Stimulated activated CD8-positive, alpha-beta memory T cell treated with anti-CD3 and anti-CD28 coated beads, Interleukin-7, amount 100 ng/mL, for 4 hours (primary cell): ENCODE measurements around the gene WDR59.
"Not testable (repeated sequence)": the region's sequence is repeated elsewhere in the genome, so short reads cannot be mapped to it uniquely, and the experiment has no call there.

Source experiments
- DNase-seq, 2 donors: peaks; one replicate each; pipeline ENCODE4 v3.0.0-alpha.2; 2020; ENCODE audit warnings: low read depth in 2 of 2

WDR59 gene, protein sequence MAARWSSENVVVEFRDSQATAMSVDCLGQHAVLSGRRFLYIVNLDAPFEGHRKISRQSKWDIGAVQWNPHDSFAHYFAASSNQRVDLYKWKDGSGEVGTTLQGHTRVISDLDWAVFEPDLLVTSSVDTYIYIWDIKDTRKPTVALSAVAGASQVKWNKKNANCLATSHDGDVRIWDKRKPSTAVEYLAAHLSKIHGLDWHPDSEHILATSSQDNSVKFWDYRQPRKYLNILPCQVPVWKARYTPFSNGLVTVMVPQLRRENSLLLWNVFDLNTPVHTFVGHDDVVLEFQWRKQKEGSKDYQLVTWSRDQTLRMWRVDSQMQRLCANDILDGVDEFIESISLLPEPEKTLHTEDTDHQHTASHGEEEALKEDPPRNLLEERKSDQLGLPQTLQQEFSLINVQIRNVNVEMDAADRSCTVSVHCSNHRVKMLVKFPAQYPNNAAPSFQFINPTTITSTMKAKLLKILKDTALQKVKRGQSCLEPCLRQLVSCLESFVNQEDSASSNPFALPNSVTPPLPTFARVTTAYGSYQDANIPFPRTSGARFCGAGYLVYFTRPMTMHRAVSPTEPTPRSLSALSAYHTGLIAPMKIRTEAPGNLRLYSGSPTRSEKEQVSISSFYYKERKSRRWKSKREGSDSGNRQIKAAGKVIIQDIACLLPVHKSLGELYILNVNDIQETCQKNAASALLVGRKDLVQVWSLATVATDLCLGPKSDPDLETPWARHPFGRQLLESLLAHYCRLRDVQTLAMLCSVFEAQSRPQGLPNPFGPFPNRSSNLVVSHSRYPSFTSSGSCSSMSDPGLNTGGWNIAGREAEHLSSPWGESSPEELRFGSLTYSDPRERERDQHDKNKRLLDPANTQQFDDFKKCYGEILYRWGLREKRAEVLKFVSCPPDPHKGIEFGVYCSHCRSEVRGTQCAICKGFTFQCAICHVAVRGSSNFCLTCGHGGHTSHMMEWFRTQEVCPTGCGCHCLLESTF

DNA sequence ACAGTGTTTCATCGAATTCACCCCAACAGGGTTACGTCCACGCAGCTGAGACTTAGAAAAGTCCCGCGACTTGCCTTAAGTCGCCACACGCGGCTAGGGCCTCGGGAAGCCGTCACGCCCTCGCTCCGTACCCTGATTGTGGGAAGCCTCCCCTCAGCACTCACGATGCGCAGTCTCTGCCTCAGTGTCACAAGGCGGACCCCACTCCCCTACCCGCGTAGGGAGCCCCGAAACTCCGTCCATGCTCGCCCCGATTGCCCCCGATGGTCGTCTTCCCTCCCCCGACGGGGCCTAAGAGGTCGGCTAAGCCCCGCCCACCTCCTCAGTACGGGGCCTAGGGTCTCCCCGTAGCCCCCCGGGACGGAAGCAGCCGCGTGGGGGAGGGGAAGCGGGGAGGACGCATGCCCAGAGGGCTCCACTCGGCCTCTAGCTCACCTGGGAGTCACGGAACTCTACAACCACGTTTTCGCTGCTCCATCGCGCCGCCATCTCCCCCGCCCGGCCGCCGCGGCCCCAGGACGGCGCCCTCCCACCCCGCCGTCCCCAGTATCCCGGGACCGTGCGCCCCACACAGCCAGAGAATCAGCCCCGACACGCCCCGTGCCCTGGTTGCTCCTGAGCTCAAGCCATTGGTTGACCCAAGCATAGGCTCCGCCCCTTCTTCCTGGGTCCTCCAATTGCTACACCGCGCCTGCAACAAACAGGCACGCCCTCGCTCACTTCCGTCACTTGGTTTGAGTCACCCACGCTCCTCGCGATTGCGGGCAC, at the start of gene WDR59:
TSS of gene WDR59 (minus strand) at position 595 of the 768 bp plus-strand sequence. CDS start at position 489, 106 bp downstream.
- DNase-seq: peak; percentile 98 to 99

DNA sequence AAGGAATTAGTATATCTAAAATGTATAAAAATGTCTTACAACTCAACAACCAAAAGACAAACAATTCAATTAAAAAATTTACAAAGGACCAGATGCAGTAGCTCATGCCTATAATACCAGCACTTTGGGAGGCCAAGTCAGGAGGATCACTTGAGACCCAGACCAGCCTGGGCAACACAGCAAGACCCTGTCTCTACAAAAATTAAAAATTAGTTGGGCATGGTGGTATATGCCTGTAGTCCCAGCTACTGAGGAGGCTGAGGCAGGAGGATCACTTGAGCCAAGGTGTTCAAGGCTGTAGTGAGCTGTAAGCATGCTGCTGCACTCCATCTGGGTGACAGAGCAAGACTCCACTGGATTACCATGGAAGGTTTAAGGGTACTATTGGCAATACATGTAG, 47.7 kb upstream of the WDR59 start:
- DNase-seq: no peak

DNA sequence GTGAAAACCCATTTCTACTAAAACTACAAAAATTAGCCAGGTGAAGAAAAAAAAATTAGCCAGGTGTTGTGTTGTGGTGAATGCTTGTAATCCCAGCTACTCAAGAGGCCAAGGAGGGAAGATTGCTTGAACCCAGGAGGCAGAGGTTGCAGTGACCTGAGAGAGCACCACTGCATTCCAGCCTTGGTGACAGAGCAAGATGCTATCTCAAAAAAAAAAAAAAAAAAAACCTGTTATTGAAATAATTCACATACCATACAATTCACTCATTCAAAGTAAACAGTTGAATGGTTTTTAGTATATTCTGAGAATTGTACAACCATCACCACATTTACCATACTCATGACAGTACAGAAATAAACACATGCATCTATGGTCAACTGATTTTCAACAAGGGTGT, 44.9 kb upstream of the WDR59 start:
- no peak for DNase-seq

DNA sequence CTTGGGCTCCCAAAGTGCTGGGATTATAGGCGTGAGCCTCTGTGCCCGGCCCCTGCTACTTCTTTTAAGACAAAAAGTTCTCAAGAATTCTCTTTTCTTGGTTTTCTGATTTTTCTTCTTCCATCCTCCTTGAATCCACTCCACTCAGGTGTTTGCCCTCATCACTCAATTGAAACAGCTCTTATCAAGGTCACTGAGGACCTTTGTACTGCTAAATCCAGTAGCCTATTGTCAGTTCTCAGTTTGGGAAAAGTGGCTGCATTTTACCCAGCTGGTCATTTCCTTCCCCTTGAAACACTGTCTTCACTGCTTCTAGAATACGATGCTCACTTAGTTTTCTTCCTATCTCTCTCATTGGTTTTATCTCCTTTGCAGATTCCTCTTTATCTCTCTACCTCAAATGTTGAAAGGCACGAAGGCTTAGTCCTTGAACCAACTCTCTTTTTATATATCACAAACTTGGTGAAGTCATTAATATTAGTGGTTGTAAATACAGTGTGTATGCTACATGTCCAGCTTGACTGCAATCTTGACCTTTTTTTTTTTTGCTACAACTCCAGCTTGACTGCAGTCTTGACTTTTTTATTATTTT, 43.7 kb upstream of the WDR59 start:
- no peak for DNase-seq

DNA sequence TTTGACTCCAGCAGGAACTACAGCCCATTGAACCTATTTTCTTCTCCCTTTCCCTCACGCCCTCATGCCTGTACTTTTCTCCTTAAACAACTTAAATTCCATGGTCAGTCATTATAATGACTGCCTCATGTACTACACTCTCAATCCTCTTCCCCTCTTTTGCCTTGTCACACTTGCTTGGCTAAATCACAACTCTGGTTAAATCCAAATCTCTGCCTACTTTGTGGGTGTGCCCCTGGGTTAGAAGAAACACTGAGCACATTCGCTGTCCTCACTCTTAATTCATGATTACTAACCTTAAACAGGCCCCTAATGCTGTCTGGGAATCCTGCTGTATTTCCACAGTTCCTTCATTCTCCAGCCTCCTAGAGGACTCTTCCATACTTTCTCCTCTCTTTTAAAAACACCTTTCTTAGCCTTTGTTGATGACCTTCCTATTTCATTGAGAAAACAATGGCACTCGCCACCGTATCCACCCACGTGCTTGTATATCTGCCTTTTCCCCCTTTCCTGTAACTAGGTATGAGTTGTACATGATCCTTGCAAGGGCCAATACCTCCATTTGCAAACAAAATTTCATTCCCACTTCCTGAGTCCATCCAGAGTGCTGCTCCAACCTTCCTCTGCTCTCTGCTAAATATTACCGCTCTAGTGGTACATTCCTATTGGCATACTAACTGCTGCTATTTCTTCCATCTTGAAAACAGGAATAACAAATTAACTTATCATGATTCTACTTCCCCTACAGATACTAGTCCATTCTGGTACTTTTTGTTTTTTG, 42.8 kb upstream of the WDR59 start:
- no peak for DNase-seq

DNA sequence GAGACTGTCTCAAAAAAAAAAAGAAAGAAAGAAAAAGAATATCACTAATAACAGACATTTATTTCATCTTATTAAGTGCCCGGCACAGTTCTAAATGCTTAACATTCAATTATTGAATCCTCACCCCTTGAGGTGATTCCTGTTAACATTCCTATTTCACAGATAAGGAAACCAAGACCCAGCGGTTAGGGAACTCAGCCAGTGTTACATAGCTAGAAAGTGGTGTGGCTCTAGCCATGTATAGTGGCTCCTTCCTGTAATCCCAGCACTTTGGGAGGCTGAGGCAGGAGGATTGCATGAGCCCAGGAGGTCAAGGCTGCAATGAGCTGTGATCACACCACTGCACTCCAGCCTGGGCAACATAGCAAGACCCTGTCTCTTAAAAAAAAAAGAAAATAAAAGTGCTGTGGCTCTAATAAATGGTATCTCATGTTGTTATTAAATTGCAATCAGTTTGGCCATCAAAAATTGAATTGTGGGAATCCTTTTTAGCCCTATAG, 42.0 kb upstream of the WDR59 start:
- no peak for DNase-seq

DNA sequence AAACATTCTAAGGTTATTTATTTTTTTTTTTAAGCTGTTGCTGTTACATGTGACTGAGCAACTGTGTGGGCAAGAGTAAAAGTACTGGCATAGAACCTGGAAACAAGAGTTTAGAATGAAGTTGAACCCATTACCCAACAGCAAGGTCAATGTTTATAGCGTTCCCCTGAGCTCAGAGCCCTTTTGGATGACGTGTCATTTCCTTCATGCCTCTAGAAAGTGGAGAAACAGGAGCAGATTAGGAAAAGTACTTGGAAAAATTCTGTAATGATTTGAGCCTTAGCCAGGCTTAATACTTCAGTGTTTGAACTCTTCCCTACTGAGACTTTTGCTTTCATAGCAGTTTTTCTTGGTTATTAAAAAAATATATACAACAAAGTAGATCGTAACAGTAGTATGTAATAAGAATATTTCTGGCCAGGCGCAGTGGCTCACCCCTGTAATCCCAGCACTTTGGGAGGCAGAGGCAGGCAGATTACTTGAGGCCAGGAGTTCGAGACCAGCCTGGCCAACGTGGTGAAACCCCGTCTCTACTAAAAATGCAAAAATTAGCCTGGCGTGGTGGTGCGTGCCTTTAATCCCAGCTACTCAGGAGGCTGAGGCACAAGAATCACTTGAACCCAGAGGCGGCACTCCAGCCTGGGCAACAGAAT, 41.4 kb upstream of the WDR59 start:
- not testable (repeated sequence) for DNase-seq

DNA sequence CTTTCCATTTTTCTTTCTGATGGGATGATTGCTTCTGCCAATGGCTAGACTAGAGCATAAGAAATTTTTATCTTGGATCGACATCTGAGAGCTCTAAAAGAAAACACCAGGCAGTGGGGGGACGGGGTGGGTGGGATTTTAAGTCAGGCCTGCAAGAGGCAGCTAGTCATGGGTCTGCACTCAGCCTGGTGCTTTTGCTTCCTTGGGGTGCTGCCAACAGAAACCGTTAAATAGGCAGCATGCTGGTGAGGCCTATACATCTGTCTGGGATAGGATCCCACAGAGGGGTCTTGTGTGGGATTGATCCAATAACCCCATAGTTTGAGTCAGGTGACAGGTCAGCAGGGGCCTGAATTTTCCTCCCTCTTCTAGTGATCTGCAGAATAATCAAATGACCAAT, 40.8 kb upstream of the WDR59 start:
- DNase-seq: no peak

DNA sequence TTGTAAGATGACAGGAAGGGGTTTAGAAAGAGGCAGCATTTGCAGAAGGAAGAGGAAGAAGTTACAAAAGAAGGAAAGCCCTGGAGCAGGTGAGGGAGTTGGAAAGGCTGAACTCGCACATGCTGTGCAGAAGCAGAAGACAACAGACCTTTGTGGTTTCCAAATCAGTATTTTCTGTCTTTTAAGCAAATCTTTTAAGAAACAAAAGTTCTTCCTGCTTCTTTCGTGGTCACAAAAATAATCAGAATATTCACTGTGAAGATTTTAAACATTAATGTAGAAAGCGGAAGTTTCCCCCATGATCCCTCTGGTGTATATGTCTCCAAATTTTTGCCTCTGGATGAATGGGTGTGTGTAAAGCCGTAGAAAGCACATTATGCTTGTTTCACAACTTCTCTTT, 39.7 kb upstream of the WDR59 start:
- no peak for DNase-seq

DNA sequence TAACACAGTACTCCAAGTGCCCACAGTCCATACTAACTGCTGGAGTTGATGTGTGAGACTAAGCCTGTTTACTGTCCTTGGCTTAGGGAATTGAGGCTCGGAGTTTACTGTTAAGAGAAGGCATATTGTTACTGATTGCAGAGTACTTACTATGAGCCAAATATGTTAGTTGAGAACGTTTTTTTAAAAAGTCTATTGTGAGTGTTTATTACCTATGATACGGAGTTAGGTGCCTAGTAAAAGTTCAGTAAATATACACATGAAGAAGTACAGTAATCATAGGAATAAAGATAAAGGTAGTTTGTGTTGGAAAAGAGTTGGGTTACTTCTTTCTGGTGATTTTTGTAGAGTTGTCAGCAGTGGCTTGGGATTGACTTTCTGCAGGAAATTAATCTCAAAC, 39.3 kb upstream of the WDR59 start:
- no peak for DNase-seq

DNA sequence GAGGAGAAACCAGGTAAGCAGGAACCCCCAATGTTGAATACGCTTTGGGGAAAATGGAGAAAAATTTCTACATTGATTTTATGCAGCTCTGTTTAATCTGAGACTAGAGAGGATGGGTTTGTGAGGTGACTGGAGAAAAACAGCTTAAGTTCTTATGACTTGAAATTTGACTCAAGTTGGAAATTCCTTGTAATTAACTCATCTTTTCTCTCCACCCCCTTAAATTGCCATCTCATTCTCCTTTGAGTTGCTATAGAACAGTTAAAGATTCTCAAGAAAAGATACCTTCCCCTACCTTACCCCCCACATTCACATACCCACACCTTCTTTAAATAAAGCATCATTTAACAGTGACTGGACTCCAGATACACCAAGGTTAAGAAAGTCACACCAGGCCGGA, 38.1 kb upstream of the WDR59 start:
- no peak for DNase-seq

DNA sequence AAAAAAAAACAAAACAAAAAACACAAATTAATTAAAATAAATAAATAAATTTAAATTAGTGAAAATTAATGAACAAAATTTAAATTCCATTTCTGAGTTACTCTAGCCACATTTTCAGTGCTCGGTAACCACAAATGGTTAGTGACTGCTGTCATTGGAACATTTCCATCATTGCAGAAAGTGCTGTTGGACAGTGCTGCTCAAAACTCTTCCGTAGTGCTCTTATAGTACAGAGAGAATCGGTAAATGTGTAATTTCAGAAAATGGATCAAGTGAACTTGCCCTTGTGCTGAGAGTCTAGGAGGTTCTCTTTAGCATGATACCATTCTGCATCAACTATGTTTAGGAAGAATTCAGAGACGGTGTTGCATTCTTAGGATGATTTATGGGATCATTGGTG, 37.6 kb upstream of the WDR59 start:
- DNase-seq: no peak

DNA sequence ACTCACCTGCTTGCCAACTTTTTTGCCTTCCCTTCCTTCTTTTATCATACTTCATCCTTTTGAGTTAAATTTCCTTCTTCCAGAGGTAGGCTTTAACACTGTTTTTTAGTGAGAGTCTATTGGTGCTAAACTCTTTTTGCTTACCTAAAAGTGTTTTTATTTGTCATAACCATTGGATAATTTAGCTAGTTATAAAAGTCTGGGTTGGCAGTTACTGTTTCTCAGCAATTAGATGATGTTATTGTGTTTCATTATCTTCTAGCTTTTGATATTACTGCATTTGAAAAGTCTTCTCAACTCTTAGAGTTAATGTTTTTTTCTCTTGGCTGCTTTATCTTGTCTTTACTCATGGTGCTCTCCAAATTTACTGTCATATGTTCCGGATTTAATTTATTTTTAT, 36.5 kb upstream of the WDR59 start:
- DNase-seq: no peak

DNA sequence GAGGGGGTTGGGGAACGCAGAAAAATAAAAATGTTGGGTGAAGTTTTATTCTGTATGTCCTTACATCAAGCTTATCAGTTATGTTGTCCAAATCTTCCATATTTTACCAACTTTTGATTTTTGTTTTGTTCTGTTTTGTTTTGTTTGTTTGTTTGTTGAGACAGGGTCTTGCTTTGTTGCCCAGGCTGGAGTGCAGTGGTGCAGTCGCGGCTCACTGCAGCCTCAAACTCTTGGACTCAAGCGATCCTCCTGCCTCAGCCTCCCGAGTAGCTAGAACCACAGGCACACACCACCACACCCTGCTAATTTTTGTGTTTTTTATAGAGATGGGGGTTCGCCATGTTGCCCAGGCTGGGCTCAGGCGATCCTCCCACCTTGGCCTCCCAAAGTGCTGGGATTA, 34.7 kb upstream of the WDR59 start:
- DNase-seq: no peak

DNA sequence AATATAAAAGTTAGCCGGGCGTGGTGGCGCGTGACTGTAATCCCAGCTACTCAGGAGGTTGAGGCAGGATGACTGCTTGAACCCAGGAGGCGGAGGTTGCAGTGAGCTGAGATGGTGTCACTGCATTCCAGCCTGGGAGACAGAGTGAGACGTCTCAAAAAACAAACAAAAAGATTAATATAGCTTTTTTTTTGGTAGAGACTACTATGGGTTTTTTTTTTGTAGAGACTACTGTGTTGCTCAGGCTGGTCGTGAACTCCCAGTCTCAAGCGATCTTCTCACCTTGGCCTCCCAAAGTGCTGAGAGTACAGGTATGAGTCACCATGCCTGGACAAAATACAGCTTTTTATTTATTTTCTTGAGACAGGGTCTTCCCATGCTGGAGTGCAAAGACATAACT, 34.1 kb upstream of the WDR59 start:
- DNase-seq: no peak

DNA sequence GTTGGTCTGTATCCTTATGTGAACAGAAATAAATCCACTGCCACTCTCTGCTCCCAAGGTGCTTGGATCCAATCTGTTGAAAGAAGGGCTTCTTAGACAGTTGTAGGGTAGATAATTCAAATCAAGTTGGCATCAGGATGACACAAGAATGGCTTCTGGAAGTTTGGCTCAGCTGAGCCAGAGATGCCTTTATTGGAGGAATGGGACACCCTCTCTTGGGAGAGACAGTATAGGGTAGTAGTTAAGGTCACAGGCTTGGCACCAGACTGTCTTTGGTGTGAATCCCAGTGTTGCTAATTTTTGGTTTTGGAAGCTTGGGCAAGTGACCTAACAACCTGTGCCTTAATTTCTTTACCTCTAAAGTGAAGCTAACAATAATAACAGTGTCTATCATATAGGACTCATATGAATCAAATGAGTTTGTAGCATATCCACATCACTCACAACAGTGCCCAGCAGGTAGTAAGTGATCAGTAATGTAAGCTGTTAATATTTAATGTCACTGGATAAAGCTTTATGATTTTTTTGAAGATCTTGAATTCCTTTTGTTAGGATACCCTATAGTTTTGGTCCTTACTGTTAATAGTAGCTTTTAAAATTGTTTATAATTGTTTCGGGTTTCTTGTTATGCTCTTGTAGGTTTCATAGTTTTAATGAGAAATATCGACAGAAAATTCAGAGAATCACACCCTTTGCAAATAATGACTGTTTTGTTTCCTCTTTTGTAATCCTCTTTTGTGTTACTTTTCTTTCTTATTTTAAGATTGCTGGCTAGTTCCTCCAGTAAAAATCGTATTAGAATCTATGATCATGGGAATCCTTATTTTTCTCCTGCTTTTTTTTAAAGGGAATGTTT, 33.0 kb upstream of the WDR59 start:
- DNase-seq: no peak

DNA sequence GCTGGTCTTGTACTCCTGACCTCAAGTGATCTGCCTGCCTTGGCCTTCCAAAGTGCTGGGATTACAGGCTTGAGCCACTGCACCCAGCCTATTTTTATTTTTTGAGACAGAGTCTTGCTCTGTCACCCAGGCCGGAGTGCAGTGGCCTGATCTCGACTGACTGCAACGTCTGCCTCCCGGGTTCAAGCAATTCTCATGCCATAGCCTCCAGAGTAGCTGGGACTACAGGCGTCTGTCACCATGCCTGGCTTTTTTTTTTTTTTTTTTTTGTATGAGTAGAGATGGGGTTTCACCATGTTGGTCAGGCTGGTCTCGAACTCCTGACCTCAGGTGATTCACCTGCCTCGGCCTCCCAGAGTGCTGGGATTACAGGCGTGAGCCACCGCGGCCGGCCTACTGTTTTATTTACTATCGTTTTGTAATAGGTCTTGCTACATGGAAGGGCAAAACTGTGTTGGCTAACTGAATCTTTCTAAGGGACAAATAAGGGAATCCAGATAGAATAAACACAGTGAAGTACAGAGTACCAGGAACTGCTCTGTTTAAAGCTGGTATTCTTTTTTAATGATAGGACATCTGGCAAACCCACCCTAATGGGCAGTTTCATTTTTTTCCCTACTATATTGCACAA, 31.6 kb upstream of the WDR59 start:
- DNase-seq: not testable (repeated sequence)

DNA sequence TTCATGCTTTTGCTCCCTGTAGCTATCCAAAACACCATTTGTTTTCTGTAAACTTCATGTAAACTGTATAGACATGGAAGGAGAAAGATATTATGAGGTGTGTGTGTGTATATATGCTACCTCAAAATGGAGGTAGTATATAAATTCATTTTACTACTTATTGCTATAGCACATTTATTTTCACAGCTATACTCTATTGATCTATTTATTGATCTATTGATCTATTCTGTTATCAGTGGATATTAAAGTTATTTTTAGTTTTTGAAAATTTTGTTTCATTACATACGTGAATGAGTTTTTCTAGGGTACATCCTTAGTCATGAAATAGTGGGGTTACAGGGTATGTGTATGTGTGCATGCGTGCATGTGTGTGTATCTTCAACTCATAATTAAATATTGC, 29.4 kb upstream of the WDR59 start:
- no peak for DNase-seq

DNA sequence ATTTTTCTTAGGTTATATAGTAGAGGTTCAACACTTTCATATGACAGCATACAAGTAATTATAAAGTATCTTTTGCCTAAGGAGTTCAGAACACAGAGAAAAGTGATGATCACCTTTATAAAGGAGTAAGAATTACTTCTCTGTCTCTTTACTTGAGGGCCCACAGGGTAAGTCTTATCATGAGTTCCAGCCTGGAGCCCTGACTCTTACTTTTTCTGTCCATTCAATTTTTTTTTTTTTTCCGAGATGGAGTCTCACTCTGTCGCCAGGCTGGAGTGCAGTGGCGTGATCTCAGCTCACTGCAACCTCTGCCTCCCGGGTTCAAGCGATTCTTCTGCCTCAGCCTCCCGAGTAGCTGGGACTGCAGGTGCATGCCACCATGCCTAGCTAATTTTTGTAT, 28.2 kb upstream of the WDR59 start:
- DNase-seq: not testable (repeated sequence)
